Retinal pigment epithelial cell (primary cell): ENCODE measurements around the gene ADRB2.
"Not testable (repeated sequence)": the region's sequence is repeated elsewhere in the genome, so short reads cannot be mapped to it uniquely, and the experiment has no call there.

Experiments
- DNase-seq: peaks from one replicate; pipeline ENCODE4 v3.0.0-alpha.2; 2010; ENCODE audit warnings: low read depth
- H3K4me3 ChIP-seq: 2 replicates; pipeline ENCODE4 v1.5.1; 2011; ENCODE audit warnings: mild to moderate bottlenecking, low read length, control low read depth, moderate library complexity
- CTCF ChIP-seq: conservative IDR thresholded peaks from 2 replicates; pipeline ENCODE4 v1.5.1; 2011; ENCODE audit warnings: low read depth, low read length, control low read depth, inconsistent platforms

ADRB2 gene

GRCh38 chr5:148875205-148875875 is 48.9 kb downstream of the ADRB2 start:
- no peak for DNase-seq
- no peak for TF ChIP-seq CTCF
- no peak overlapping the region for H3K4me3 ChIP-seq

- H3K4me3 ChIP-seq, DNase-seq: not testable (repeated sequence)
Observed at GRCh38 chr5:148877436-148877835, 51.0 kb downstream of the ADRB2 start.
